Measurements from ENCODE around the gene SMIM21. TPM values are rescaled to one million over a fixed set of nuclear protein-coding genes. Genes with fewer than 3 reads are reported as not detected.

Gene SMIM21
- total and polyA plus RNA-seq, 2 of the 8 experiments (the other 6 are each of a cell fraction or from before 2014, with no cell fraction given) = not detected

- no peaks in the 10 kb centered on the region for H3K9me3 ChIP-seq (ENCODE audit: insufficient read depth in 2 of 2, low read depth in 1 of 2, low read length in 1 of 2)
- WGBS, 2 experiments (ENCODE audit: extremely low coverage in 1 of 2, insufficient coverage in 1 of 2, insufficient read length in 1 of 2, insufficient replicate concordance in 2 of 2, low coverage in 1 of 2, low lambda C conversion rate in 2 of 2, missing lambda C conversion rate in 1 of 2) = 81% methylated on average over 4 of the region's 4 CpGs; no CpG with 5 or more reads in 1 of the 2 experiments
- H3K23me2 ChIP-seq (ENCODE audit: low read depth, low read length) = no peaks in the 10 kb centered on the region
- H2AFZ ChIP-seq (ENCODE audit: low read length) = no peak overlapping the region
- H3K14ac ChIP-seq (ENCODE audit: insufficient read length) = no peak overlapping the region
- H2BK20ac ChIP-seq (ENCODE audit: low read length) = no peak overlapping the region
- H2BK5ac ChIP-seq (ENCODE audit: low read depth, low read length) = no peak overlapping the region
- no peak overlapping the region for H3K56ac ChIP-seq (replicated peaks; ENCODE audit: insufficient read length, low read depth, low read length)
- H4K5ac ChIP-seq (ENCODE audit: insufficient read length, low read depth, low read length) = no peak overlapping the region
- no peak for FAIRE-seq
- no peaks in the 10 kb centered on the region for H3K27me3 ChIP-seq (replicated peaks in 1 of 4; ENCODE audit: control insufficient read depth in 3 of 4, extremely low read depth in 1 of 4, insufficient read depth in 3 of 4, low read length in 3 of 4)
- ChIA-PET POLR2A (ENCODE audit: partially characterized antibody) (no interaction called here), CTCF (ENCODE audit: partially characterized antibody) (no interaction called here)
- no peak overlapping the region for H3K9ac ChIP-seq (replicated peaks in 1 of 4; ENCODE audit: extremely low read depth in 1 of 4, low read depth in 3 of 4, low read length in 3 of 4)
- no peak overlapping the region for H3K4me3 ChIP-seq (ENCODE audit: extremely low read depth in 1 of 4, insufficient read depth in 2 of 4, low read depth in 3 of 4, low read length in 4 of 4)
- H3K79me1 ChIP-seq (ENCODE audit: low read depth, low read length) = no peaks in the 10 kb centered on the region
- H2BK15ac ChIP-seq (ENCODE audit: low read length) = no peak overlapping the region
- H2AK5ac ChIP-seq (ENCODE audit: low read depth, low read length) = no peak overlapping the region
- no peak overlapping the region for H3K23ac ChIP-seq (ENCODE audit: insufficient read length)
- H3K27ac ChIP-seq (ENCODE audit: low read depth, low read length) = no peak overlapping the region
- no peak overlapping the region for H3K4ac ChIP-seq (replicated peaks; ENCODE audit: insufficient read length, low read depth, low read length)
- H3K4me1 ChIP-seq (replicated peaks in 1 of 4; ENCODE audit: control insufficient read depth in 3 of 4, insufficient read depth in 4 of 4, low read length in 3 of 4) = no peaks in the 10 kb centered on the region
- no peak overlapping the region for H4K91ac ChIP-seq (replicated peaks; ENCODE audit: insufficient read length, low read length)
- no peak overlapping the region for H3K4me2 ChIP-seq (ENCODE audit: insufficient read depth in 1 of 2, low read depth in 2 of 2, low read length in 2 of 2)
- H2BK120ac ChIP-seq (replicated peaks; ENCODE audit: low read depth, low read length) = no peak overlapping the region
- H3K36me3 ChIP-seq (ENCODE audit: control insufficient read depth in 2 of 4, insufficient read depth in 4 of 4, low read length in 3 of 4) = no peaks in the 10 kb centered on the region
- no peak overlapping the region for H3K18ac ChIP-seq (ENCODE audit: extremely low read depth, low read length)
- H3K79me2 ChIP-seq (ENCODE audit: control insufficient read depth in 1 of 2, insufficient read depth in 2 of 2, low read length in 2 of 2) = no peaks in the 10 kb centered on the region
- H4K20me1 ChIP-seq (replicated peaks in 1 of 2; ENCODE audit: control insufficient read depth in 1 of 2, insufficient read depth in 2 of 2, low read length in 2 of 2) = no peaks in the 10 kb centered on the region
- DNase-seq (ENCODE audit: low read depth in 1 of 2, low spot score in 2 of 2) = no peak
- H2BK12ac ChIP-seq (ENCODE audit: low read depth, low read length) = no peak overlapping the region
- H4K8ac ChIP-seq (ENCODE audit: extremely low read depth, insufficient read depth, low read length) = no peak overlapping the region
- TF ChIP-seq CBX5 (IDR thresholded peaks at IDR 0.05; ENCODE audit: low read depth, low read length) (no peak), FOSL1 (IDR thresholded peaks at IDR 0.05; ENCODE audit: insufficient read depth, low read depth, low read length) (no peak), CREB1 (IDR thresholded peaks at IDR 0.05) (no peak), ZNF274 (IDR thresholded peaks at IDR 0.05; ENCODE audit: borderline replicate concordance, extremely low read depth, low read length) (no peak), RXRA (IDR thresholded peaks at IDR 0.05; ENCODE audit: insufficient read depth, low read depth, low read length) (no peak), SAP30 (IDR thresholded peaks at IDR 0.05; ENCODE audit: insufficient read depth, insufficient replicate concordance, low read length) (no peak), POU5F1 (IDR thresholded peaks at IDR 0.05; ENCODE audit: low read depth, low read length) (no peak), BRCA1 (IDR thresholded peaks at IDR 0.05; ENCODE audit: low read depth, low read length) (no peak), EP300 (IDR thresholded peaks at IDR 0.05; ENCODE audit: borderline replicate concordance in 1 of 2, low read depth in 2 of 2, low read length in 2 of 2) (no peak)
These were observed 43.4 kb downstream of the SMIM21 start for GRCh38 chr18:75384144-75384543.
